GM20431 (cell line): ENCODE measurements around the gene NEURL3.

Experiments
- in situ Hi-C: fragments of 300-500 bp; cut with MseI, MboI; formaldehyde crosslinking; loops from one replicate; pipeline ENCODE4 v1.15.0; 2020; ENCODE audit warnings: low sequenced_read_pairs; ENCODE audit not compliant: unreplicated experiment

Gene NEURL3

DNA sequence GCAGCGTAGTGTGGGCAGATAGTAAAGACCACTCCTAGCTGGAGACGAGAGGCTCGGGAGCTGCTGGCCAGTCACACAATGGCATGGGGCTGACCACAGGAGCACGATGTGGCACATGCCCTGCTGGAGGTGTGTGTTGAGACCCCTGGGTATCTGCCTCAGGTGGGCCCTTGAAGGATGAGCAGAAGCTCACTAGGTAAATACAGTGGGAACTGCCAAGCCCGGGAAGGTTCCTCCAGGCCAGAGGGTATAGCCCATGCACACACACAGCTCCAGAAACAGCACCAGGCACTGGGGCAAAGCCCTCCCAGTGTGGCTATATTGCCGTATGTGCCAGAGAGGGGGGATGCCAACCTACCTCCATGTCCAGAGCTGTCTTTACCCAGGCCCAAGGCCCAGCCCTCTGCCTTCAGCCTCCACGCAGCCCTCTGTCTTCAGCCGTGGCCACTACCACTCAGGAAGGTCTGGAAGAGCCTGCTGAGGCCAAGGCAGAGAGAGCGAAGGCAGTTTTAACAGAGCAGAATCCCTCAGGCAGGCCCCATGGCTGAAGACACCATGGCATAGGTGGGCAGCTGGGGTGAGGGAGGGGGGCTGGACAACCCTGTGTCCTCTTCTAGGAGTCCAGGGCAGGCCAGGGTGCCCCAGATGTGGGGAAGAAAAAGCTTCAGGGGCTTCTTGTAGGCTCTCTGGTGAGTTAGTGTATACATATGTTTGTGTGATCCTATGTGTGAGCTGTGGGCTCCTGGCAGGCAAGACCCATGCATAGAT is 24.4 kb upstream of the NEURL3 start:
- in situ Hi-C loops, result no loop called here

- in situ Hi-C loops, result no loop called here
Observed at GRCh38 chr2:96528700-96529375, 23.7 kb upstream of the NEURL3 start.

DNA sequence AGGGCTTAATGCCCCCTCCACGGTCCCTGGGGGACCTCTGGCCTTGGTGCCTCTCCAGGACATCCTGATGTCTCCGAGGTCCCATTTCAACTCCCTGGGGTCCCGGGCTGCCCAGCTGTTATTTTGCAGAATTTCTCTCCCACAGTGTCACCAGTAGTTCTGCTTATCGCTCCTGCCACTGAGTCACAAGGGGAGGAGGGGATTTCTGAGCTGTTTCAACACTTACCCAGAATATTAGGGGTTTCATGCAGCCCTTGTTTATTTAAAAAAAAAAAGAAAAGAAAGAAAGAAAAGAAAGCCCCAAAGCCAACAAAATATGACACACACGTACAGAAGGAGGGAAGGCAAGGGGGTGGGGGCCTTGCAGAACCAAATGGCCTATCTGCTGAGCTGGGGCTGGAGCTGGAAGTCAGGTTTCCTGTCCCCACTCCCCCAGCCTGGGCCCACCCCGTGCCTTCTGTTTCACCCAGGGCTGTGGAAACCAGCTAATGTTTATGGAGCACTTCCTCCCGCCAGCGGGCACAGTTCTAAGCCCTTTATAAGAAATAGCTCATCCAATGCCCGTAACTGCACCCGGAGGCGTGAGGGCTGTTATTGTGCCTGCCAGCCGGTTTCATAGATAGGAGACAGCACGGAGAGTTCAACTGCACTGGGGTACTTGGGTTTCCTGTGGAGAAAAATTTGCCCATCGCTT is 23.0 kb upstream of the NEURL3 start:
- in situ Hi-C loops, result no loop called here

DNA sequence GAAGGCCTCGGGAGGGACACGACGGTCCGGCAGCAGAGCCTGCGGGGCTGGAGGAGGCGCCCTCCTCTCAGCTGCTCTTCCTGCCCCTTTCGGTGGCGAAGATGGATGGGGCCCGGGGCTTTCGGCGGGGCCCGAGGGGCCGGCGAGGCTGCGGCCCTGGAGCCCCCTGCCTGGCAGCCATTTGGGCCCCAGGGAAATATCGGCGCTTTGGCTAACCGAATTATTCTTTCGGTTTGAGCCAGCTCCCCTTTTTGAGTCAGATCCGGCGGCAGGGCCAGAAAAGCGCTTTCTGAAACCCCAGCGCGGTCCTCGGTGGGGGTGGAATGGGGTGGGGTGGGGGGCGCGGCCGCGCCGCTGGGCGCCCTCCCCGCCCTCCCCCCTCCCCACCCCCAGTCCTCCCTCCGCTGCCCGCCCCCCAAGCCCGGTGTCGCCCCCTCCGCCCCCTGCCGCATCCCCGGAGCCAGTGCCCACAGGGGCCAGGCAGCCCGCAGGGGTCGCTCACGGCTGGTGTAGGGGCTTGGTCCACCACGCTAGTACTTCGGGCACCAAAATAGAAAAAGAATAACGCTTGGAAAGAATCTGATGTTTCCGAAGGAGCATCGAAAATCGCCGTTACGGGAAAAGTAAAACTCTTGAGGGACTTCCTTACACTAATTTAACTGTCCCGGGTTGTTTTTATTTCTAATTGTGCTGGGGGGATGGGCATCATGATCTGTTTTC is 22.3 kb upstream of the NEURL3 start:
- in situ Hi-C loops, result no loop called here

GRCh38 chr2:96526615-96527285 is 21.6 kb upstream of the NEURL3 start:
- in situ Hi-C loops, result no loop called here

DNA sequence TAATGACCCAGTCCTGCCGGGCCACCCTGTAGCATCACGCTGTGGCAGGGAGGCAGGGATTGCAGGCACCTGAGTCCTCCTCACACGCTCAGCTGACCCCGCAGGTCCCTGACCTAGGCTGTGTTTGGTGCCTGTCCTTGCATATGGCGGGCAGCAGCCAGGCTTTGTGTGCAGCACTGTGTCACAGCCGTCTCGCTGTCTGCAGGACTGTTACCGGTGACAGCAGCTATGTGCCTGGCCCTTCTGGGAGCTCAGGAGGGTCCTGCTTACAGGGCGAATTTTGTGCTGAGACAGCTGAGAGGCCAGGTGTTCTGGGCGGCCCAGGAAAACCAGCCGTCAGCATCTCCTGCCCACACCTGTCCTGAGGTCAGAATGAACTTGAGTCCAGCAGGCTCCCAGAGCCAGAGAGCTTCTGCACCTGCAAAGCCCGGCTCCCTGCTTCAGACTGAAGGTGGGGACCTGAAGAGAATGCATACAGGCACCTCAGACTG is 21.0 kb upstream of the NEURL3 start:
- in situ Hi-C loops, result no loop called here

DNA sequence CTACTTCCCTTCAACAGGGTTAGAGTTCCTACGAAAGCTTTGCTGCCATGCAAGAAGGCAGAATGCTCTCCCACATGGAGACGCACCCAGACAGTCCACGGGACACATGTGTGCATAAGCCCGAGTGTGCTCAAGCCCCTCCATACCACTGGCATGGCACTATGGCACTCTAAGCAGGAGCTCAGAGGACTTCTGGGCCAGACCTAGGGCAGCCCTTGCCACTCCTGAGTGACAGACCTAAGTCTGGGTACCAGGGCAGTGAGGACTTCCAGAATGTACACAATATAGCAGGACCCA is 20.0 kb upstream of the NEURL3 start:
- in situ Hi-C loops, result no loop called here

GRCh38 chr2:96524482-96525210 is 19.5 kb upstream of the NEURL3 start:
- in situ Hi-C loops, result no loop called here

GRCh38 chr2:96523659-96524481 is 18.7 kb upstream of the NEURL3 start:
- in situ Hi-C loops, result no loop called here

DNA sequence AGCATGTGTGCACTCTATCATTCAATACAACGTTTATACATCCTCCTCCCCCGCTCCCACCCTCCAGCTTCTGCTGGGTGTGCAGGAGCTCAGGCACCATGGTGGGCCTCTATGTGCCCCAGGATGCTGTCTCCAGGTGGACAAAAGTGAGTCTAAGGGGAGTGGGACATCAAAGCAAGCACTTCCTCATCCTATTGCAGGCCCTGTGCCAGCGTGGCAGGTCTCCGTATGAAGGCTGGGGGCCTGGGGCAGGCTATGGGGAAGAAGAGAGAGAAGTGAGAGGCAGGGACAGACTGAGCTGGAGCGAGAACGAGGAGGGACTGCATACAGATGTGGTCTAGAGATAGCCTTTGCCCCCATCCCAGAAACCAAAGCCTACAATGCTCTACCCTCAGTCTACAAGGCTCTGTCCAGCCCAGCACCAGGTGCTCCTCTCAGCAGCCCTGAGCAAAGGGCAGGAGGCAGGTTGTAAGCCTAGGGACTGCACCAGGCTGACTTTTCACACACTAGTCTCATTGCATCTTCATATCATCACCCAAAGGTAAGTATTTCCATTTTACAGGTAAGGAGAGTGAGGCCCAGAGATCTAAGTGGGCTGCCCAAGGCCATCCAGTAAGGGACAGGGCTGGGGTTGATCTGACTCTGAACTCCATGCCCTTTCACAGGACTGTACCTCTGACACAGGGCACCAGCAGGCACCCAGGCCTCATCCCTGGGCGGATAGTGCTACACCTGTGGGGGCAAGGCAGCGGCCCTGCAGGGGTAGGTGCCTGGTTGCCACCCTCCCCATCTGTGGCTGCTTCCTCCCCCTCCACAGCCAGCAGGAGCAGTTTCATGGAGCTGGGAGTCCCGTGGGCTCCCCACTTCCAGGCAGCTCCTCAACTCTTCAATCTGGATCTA is 17.4 kb upstream of the NEURL3 start:
- in situ Hi-C loops, result no loop called here

DNA sequence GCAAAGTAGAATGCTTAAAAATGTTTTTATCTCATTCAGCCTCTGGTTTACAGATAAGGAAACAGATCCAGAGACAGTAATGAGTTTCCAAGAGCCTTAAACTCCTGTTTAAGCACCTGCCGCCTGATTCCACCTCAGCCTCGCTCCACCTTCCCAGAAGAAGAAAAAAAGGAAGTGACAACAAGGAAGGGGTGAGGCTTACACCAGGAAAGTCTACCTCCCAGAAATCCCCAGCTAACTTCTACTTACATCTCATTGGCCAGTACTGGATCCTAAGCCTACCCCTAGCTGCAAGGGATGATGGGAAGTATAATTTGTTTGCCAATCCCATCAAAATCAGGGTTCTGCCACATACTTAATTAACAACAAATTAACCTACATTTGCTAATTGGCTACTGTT is 16.1 kb upstream of the NEURL3 start:
- in situ Hi-C loops, result no loop called here

DNA sequence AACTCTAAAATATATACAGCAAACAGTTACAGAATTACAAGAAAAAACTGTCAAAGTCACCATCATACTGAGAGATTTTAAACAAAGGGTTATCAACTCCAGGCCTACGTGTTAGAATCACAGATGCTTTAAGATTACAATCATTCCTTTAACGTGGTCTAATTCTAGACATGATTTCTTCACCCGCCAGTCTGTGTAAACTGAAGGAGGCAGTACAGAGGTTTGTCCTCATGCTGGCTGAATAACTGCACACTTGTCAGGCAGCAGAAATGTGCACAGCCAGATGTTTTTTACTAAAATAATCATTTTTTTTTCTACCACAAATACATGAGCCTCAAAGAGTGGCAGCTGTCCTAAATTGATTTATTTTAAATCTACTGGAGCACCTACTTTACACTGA is 15.5 kb upstream of the NEURL3 start:
- in situ Hi-C loops, result no loop called here

DNA sequence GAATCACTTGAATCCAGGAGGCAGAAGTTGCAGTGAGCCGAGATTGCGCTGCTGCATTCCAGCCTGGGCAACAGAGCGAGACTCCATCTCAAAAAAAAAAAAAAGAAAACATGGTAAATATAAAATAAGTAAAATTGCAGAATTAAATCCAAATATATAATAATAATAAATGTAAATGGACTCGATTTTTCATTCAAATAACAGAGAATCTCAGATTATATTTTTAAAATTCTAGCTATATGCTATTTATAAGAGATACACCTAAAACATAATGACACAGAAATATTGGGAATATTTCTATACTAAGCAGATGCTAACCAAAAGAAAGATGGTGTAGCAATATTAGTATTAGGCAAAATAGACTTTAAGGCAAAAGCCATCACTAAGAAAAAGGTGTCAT is 15.1 kb upstream of the NEURL3 start:
- in situ Hi-C loops, result no loop called here

GRCh38 chr2:96517079-96517478 is 11.9 kb upstream of the NEURL3 start:
- in situ Hi-C loops, result loop anchor here (10.0 kb wide), 1 partner anchor 112 kb away; no protein-coding TSS in a partner anchor

DNA sequence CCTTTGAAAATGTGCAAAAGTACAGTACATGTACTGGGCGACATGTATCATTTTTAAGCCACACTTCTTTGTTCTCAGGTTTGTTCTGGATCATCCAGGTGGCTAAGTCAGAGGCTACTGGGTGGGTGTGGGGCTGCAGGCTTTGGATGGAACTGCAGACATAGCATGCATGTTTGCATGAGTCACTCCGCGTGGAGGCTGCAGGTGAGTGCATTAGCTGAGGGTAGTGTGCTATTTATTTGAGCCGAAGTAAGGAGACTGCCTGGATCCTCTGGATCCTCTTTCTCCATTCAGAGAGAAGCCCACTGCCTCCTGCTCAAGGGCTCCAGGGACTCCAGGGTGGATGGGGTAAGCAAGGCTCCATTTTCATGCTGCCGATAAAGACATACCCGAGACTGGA is 9.4 kb upstream of the NEURL3 start:
- in situ Hi-C loops, result loop anchor here (10.0 kb wide), 1 partner anchor 110 kb away; no protein-coding TSS in a partner anchor

DNA sequence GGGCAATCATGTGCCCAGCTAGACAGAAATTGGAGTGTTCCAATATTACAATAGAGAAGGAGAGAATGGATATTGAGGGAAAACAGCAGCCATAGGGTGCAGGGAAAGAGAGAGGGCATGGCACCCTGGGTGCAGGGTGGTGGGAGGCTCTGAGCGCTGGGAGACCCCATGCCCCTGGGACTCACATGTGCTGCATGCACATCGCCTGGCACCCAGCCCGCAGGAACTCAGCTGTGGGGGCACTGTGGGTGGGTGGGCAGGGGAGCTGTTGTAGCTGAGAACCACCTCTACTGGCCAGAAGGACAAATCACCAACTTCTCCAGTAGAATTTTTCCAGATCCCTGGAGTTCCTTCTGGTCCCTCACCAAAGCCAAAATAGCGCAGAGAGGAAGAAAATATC is 7.2 kb upstream of the NEURL3 start:
- in situ Hi-C loops, result loop anchor here (10.0 kb wide), 1 partner anchor 108 kb away; no protein-coding TSS in a partner anchor

- in situ Hi-C loops, result loop anchor here (10.0 kb wide), 1 partner anchor 107 kb away; no protein-coding TSS in a partner anchor
Observed at GRCh38 chr2:96511851-96512250, 6.7 kb upstream of the NEURL3 start.
